HEK293 (cell line): Measurements from ENCODE around the gene TUBB2A.
"Not testable (repeated sequence)": the region's sequence is repeated elsewhere in the genome, so short reads cannot be mapped to it uniquely, and the experiment has no call there.

Experiments used
- CTCF ChIA-PET: fragments of 350-600 bp; formaldehyde crosslinking; extraction: SDS; loops from one replicate; lab custom pipeline; 2021; ENCODE audit warnings: antibody characterized with exemption; lab: Yijun Ruan, JAX
- POLR2A ChIA-PET: fragments of 300-600 bp; formaldehyde crosslinking; extraction: SDS; loops from one replicate; lab custom pipeline; 2020; ENCODE audit warnings: antibody characterized with exemption, inconsistent platforms; lab: Yijun Ruan, JAX
- H3K27ac ChIP-seq: fragments of 200-500 bp; sonication (Bioruptor generic); 2 replicates; pipeline ENCODE4 v1.5.1; 2014; ENCODE audit warnings: low read depth, low read length, control low read depth, inconsistent platforms; ENCODE audit errors: extremely low read depth
- H3K36me3 ChIP-seq, 2 experiments: fragments of 200-500 bp in 1 of 2; sonication (Bioruptor generic) in 1 of 2; 1 replicate in 1 of 2; 2 replicates in 1 of 2; pipeline ENCODE4 v1.5.1; 2014 to 2017; ENCODE audit warnings: inconsistent platforms in 2 of 2, low read length in 2 of 2; ENCODE audit not compliant: control insufficient read depth in 2 of 2, insufficient read depth in 1 of 2
- H3K4me1 ChIP-seq: fragments of 200-500 bp; sonication (Bioruptor generic); 2 replicates; pipeline ENCODE4 v1.5.1; 2014; ENCODE audit warnings: mild to moderate bottlenecking, low read length, inconsistent platforms; ENCODE audit not compliant: control insufficient read depth, insufficient read depth
- H3K4me3 ChIP-seq: 2 replicates; pipeline ENCODE4 v1.5.1; 2011; ENCODE audit warnings: low read depth, mild to moderate bottlenecking, control low read depth, low read length, moderate library complexity
- H3K9me3 ChIP-seq: fragments of 200-500 bp; sonication (Bioruptor generic); 2 replicates; pipeline ENCODE4 v1.5.1; 2014; ENCODE audit warnings: low read depth, low read length, inconsistent platforms; ENCODE audit not compliant: control insufficient read depth, insufficient read depth
- BCL11B ChIP-seq: fragments of 450-650 bp; formaldehyde crosslinking; IDR thresholded peaks from 2 replicates; pipeline ENCODE4 v1.5.1; 2016; ENCODE audit warnings: low read depth, missing biosample characterization, missing genetic modification characterization
- GFI1B ChIP-seq: fragments of 450-650 bp; formaldehyde crosslinking; IDR thresholded peaks from 2 replicates; pipeline ENCODE4 v1.5.1; 2016; ENCODE audit warnings: missing biosample characterization, missing genetic modification characterization
- GLIS2 ChIP-seq: fragments of 450-650 bp; formaldehyde crosslinking; IDR thresholded peaks from 2 replicates; pipeline ENCODE4 v1.5.1; 2016; ENCODE audit warnings: missing biosample characterization, missing genetic modification characterization
- OSR2 ChIP-seq: fragments of 450-650 bp; formaldehyde crosslinking; IDR thresholded peaks from 2 replicates; pipeline ENCODE4 v1.5.1; 2016; ENCODE audit warnings: missing biosample characterization, missing genetic modification characterization
- SCRT1 ChIP-seq: fragments of 450-650 bp; formaldehyde crosslinking; IDR thresholded peaks from 2 replicates; pipeline ENCODE4 v1.5.1; 2016; ENCODE audit warnings: missing biosample characterization, missing genetic modification characterization, borderline replicate concordance
- WT1 ChIP-seq: fragments of 450-650 bp; formaldehyde crosslinking; IDR thresholded peaks from 2 replicates; pipeline ENCODE4 v1.5.1; 2016; ENCODE audit warnings: missing biosample characterization, missing genetic modification characterization
- ZFP37 ChIP-seq: fragments of 450-650 bp; formaldehyde crosslinking; IDR thresholded peaks from 2 replicates; pipeline ENCODE4 v1.5.1; 2016; ENCODE audit warnings: missing biosample characterization, missing genetic modification characterization
- ZNF146 ChIP-seq: fragments of 450-650 bp; formaldehyde crosslinking; IDR thresholded peaks from 2 replicates; pipeline ENCODE4 v1.5.1; 2016; ENCODE audit warnings: missing biosample characterization, missing genetic modification characterization
- ZNF16 ChIP-seq: fragments of 450-650 bp; formaldehyde crosslinking; IDR thresholded peaks from 2 replicates; pipeline ENCODE4 v1.5.1; 2016; ENCODE audit warnings: low read depth, missing biosample characterization, missing genetic modification characterization
- ZNF248 ChIP-seq: fragments of 450-650 bp; formaldehyde crosslinking; IDR thresholded peaks from 2 replicates; pipeline ENCODE4 v1.5.1; 2017; ENCODE audit warnings: missing biosample characterization, missing genetic modification characterization
- ZNF391 ChIP-seq: fragments of 450-650 bp; formaldehyde crosslinking; IDR thresholded peaks from 2 replicates; pipeline ENCODE4 v1.5.1; 2016; ENCODE audit warnings: low read depth, missing biosample characterization, missing genetic modification characterization, borderline replicate concordance
- ZNF501 ChIP-seq: fragments of 450-650 bp; formaldehyde crosslinking; IDR thresholded peaks from 2 replicates; pipeline ENCODE4 v1.5.1; 2016; ENCODE audit warnings: missing biosample characterization, missing genetic modification characterization
- ZNF596 ChIP-seq: fragments of 450-650 bp; IDR thresholded peaks from 2 replicates; pipeline ENCODE4 v1.5.0; 2018; ENCODE audit warnings: missing biosample characterization, mild to moderate bottlenecking, missing genetic modification characterization, moderate library complexity
- ZNF654 ChIP-seq: fragments of 450-650 bp; formaldehyde crosslinking; IDR thresholded peaks from 2 replicates; pipeline ENCODE4 v1.5.1; 2016; ENCODE audit warnings: low read depth, missing biosample characterization, missing genetic modification characterization
- ZNF791 ChIP-seq: fragments of 450-650 bp; formaldehyde crosslinking; IDR thresholded peaks from 2 replicates; pipeline ENCODE4 v1.5.1; 2016; ENCODE audit warnings: missing biosample characterization, missing genetic modification characterization
- ZSCAN23 ChIP-seq: fragments of 450-650 bp; formaldehyde crosslinking; IDR thresholded peaks from 2 replicates; pipeline ENCODE4 v1.5.1; 2016; ENCODE audit warnings: missing biosample characterization, missing genetic modification characterization
- TF ChIP-seq, protein P1 (sequence below): fragments of 450-650 bp; formaldehyde crosslinking; IDR thresholded peaks from 2 replicates; pipeline ENCODE4 v1.5.1; 2016; ENCODE audit warnings: missing biosample characterization, missing genetic modification characterization
- TF ChIP-seq, protein P2 (sequence below): fragments of 450-650 bp; formaldehyde crosslinking; IDR thresholded peaks from 2 replicates; pipeline ENCODE4 v1.5.1; 2017; ENCODE audit warnings: missing biosample characterization, missing genetic modification characterization
- TF ChIP-seq, protein P3 (sequence below): fragments of 450-650 bp; formaldehyde crosslinking; IDR thresholded peaks from 2 replicates; pipeline ENCODE4 v1.5.1; 2017; ENCODE audit warnings: missing biosample characterization, missing genetic modification characterization
- TF ChIP-seq, protein P4 (sequence below): fragments of 450-650 bp; formaldehyde crosslinking; IDR thresholded peaks from 2 replicates; pipeline ENCODE4 v1.5.1; 2016; ENCODE audit warnings: missing biosample characterization, missing genetic modification characterization

The TUBB2A gene

GRCh38 chr6:3197734-3198133, 40.4 kb upstream of the TUBB2A start:
- H3K4me3 ChIP-seq, H3K36me3 ChIP-seq, POLR2A ChIA-PET, CTCF ChIA-PET, H3K9me3 ChIP-seq, H3K27ac ChIP-seq, H3K4me1 ChIP-seq: not testable (repeated sequence)
- peak; percentile 80 for TF ChIP-seq ZNF146 (tag by site-specific recombination)
- TF ChIP-seq, protein P1, sequence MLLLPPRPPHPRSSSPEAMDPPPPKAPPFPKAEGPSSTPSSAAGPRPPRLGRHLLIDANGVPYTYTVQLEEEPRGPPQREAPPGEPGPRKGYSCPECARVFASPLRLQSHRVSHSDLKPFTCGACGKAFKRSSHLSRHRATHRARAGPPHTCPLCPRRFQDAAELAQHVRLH (tag by site-specific recombination): 0 out of 2 replicates have a peak, but pooled peaks have one; percentile 15

GRCh38 chr6:3196770-3197169, 39.4 kb upstream of the TUBB2A start:
- Histone ChIP-seq H3K4me3 (no peak overlapping the region), H3K9me3 (no peaks in the 10 kb centered on the region), H3K36me3 (no peaks in the 10 kb centered on the region), H3K27ac (no peak overlapping the region)
- ChIA-PET CTCF (interaction anchor here (0.7 to 2.3 kb wide), 3 partner anchors 12 to 99 kb away, joined by 3 to 12 read pairs (median 4); no protein-coding TSS in a partner anchor), POLR2A (no interaction called here)
- TF ChIP-seq GFI1B (tag by site-specific recombination): no peak
- TF ChIP-seq ZNF654: no peak
- TF ChIP-seq ZNF16 (tag by site-specific recombination): no peak
- TF ChIP-seq GLIS2 (tag by site-specific recombination): no peak
- no peak for TF ChIP-seq ZSCAN23 (tag by site-specific recombination)
- TF ChIP-seq ZNF391 (tag by site-specific recombination): no peak
- TF ChIP-seq WT1 (tag by site-specific recombination): no peak
- no peak for TF ChIP-seq ZNF248
- TF ChIP-seq ZNF596 (tag by site-specific recombination): no peak
- TF ChIP-seq ZFP37 (tag by site-specific recombination): no peak
- TF ChIP-seq OSR2 (tag by site-specific recombination): no peak
- TF ChIP-seq, protein P1 (tag by site-specific recombination): no peak
- TF ChIP-seq, protein P2, sequence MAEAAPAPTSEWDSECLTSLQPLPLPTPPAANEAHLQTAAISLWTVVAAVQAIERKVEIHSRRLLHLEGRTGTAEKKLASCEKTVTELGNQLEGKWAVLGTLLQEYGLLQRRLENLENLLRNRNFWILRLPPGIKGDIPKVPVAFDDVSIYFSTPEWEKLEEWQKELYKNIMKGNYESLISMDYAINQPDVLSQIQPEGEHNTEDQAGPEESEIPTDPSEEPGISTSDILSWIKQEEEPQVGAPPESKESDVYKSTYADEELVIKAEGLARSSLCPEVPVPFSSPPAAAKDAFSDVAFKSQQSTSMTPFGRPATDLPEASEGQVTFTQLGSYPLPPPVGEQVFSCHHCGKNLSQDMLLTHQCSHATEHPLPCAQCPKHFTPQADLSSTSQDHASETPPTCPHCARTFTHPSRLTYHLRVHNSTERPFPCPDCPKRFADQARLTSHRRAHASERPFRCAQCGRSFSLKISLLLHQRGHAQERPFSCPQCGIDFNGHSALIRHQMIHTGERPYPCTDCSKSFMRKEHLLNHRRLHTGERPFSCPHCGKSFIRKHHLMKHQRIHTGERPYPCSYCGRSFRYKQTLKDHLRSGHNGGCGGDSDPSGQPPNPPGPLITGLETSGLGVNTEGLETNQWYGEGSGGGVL: no peak
- TF ChIP-seq, protein P3, sequence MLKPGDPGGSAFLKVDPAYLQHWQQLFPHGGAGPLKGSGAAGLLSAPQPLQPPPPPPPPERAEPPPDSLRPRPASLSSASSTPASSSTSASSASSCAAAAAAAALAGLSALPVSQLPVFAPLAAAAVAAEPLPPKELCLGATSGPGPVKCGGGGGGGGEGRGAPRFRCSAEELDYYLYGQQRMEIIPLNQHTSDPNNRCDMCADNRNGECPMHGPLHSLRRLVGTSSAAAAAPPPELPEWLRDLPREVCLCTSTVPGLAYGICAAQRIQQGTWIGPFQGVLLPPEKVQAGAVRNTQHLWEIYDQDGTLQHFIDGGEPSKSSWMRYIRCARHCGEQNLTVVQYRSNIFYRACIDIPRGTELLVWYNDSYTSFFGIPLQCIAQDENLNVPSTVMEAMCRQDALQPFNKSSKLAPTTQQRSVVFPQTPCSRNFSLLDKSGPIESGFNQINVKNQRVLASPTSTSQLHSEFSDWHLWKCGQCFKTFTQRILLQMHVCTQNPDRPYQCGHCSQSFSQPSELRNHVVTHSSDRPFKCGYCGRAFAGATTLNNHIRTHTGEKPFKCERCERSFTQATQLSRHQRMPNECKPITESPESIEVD: no peak
- TF ChIP-seq ZNF791 (tag by site-specific recombination): no peak
- TF ChIP-seq, protein P4, sequence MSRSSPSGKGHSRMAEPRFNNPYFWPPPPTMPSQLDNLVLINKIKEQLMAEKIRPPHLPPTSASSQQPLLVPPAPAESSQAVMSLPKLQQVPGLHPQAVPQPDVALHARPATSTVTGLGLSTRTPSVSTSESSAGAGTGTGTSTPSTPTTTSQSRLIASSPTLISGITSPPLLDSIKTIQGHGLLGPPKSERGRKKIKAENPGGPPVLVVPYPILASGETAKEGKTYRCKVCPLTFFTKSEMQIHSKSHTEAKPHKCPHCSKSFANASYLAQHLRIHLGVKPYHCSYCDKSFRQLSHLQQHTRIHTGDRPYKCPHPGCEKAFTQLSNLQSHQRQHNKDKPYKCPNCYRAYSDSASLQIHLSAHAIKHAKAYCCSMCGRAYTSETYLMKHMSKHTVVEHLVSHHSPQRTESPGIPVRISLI: no peak
- TF ChIP-seq SCRT1 (tag by site-specific recombination): no peak
- no peak for TF ChIP-seq ZNF501 (tag by site-specific recombination)
- no peak for TF ChIP-seq ZNF146 (tag by site-specific recombination)
- no peak for TF ChIP-seq BCL11B
- TF ChIP-seq, all 188 proteins: peak for 0
- no peaks in the 10 kb centered on the region for H3K4me1 ChIP-seq
